ENCODE measurements around the gene EAPP.

GRCh38 chr14:34496679-34497513, 42.6 kb downstream of the EAPP start:
- TF ChIP-seq POLR2AphosphoS5 (IDR thresholded peaks at IDR 0.05; ENCODE audit: low read depth, low read length) (no peak), POLR2A (IDR thresholded peaks at IDR 0.05; ENCODE audit: low read depth, low read length) (no peak)

Measured in GM12892 (cell line).